Glutamatergic neuron (in vitro differentiated cells): ENCODE data around the gene E2F2. TPM values are rescaled to one million over a fixed set of nuclear protein-coding genes. Genes with fewer than 3 reads are reported as not detected.

Experiments used
- DNase-seq: peaks from one replicate; pipeline ENCODE4 v3.0.0; 2022
- H3K27ac Mint-ChIP-seq: one replicate; pipeline ENCODE4 v1.8.0; 2020; ENCODE audit warnings: mild to moderate bottlenecking, mixed read lengths, inconsistent platforms; ENCODE audit not compliant: unreplicated experiment
- H3K27me3 Mint-ChIP-seq: one replicate; pipeline ENCODE4 v1.8.0; 2020; ENCODE audit warnings: mild to moderate bottlenecking, moderate library complexity, mixed read lengths, inconsistent platforms; ENCODE audit not compliant: unreplicated experiment
- H3K36me3 Mint-ChIP-seq: one replicate; pipeline ENCODE4 v1.8.0; 2020; ENCODE audit warnings: mild to moderate bottlenecking, mixed read lengths, inconsistent platforms; ENCODE audit not compliant: unreplicated experiment
- H3K4me1 Mint-ChIP-seq: one replicate; pipeline ENCODE4 v1.8.0; 2020; ENCODE audit warnings: mild to moderate bottlenecking, low read depth, mixed read lengths, inconsistent platforms; ENCODE audit not compliant: unreplicated experiment
- H3K4me3 Mint-ChIP-seq: one replicate; pipeline ENCODE4 v1.8.0; 2020; ENCODE audit warnings: mild to moderate bottlenecking, mixed read lengths, inconsistent platforms; ENCODE audit not compliant: unreplicated experiment
- H3K9me3 Mint-ChIP-seq: one replicate; pipeline ENCODE4 v1.8.0; 2020; ENCODE audit warnings: mild to moderate bottlenecking, moderate library complexity, mixed read lengths, inconsistent platforms; ENCODE audit not compliant: unreplicated experiment
- long read RNA-seq: library from polyadenylated mRNA; unstranded; transcript quantifications from one replicate; pipeline ENCODE4 v2.0.0, GENCODE V29; 2020; ENCODE audit not compliant: unreplicated experiment
- total RNA-seq: library from RNA; stranded (reverse); fragmentation: NEBNext Ultra II Directional; extraction: Animal tissue kit (Norgen Biotek cat#: 25700); gene quantifications from one replicate; pipeline ENCODE4 v1.2.1, GENCODE V29; 2021; ENCODE audit not compliant: unreplicated experiment
- TF ChIP-seq, protein P1 (sequence below): fragments of 200-600 bp; sonication (generic); IDR thresholded peaks from one replicate; pipeline ENCODE4 v1.5.0; 2021; ENCODE audit not compliant: partially characterized antibody, unreplicated experiment

Gene E2F2, protein sequence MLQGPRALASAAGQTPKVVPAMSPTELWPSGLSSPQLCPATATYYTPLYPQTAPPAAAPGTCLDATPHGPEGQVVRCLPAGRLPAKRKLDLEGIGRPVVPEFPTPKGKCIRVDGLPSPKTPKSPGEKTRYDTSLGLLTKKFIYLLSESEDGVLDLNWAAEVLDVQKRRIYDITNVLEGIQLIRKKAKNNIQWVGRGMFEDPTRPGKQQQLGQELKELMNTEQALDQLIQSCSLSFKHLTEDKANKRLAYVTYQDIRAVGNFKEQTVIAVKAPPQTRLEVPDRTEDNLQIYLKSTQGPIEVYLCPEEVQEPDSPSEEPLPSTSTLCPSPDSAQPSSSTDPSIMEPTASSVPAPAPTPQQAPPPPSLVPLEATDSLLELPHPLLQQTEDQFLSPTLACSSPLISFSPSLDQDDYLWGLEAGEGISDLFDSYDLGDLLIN
- total RNA-seq = 5.4 TPM
- long read RNA-seq, partial matches to known transcripts = 0 of 1 reads
- long read RNA-seq, other reads (novel, unspliced or antisense) = 1 of 1 reads

DNA sequence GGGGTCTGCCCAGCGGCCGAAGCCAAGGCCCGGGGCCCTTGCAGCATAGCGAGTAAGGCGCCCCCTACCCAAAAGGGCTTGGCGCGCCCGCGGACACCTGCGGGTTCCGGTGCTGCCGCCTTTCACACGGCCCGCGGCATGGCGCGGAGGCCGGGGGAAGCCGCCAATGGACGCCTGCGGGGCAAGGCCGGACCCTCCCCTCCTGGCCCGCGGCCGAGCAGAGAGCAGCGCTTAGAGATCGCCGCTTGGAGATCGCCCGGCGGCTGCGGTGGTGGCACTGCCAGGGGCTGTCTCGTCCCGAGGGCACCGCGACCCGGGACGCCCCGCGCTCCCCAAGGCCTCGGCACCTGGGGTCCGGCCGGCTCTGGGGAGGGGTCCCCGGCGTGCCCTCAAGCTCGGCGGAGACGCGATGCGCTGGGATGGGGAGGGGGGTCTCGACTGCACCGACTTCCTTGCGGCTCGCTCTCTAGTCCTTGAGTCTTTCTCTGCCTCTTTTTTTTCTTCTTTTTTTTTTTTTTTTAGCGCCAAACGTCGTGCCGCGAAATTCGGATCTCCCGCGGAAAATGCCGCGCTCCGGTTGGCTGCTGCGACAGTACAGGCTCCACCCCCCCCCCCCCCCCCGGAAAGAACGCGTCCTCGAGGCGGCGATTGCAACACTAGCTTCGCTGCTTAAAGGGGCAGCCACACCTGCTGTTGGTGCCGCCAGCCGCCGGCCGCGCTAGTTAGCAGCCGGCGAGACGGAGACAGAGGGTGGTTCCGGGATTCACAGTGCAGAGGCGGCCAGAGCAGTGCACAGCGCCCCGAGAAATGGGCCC lies at the start of gene E2F2:
Gene E2F2, minus strand, starts transcription at position 487 of the 815 bp plus-strand sequence. Its CDS starts 440 bp downstream, at position 47.
- TF ChIP-seq, protein P1, sequence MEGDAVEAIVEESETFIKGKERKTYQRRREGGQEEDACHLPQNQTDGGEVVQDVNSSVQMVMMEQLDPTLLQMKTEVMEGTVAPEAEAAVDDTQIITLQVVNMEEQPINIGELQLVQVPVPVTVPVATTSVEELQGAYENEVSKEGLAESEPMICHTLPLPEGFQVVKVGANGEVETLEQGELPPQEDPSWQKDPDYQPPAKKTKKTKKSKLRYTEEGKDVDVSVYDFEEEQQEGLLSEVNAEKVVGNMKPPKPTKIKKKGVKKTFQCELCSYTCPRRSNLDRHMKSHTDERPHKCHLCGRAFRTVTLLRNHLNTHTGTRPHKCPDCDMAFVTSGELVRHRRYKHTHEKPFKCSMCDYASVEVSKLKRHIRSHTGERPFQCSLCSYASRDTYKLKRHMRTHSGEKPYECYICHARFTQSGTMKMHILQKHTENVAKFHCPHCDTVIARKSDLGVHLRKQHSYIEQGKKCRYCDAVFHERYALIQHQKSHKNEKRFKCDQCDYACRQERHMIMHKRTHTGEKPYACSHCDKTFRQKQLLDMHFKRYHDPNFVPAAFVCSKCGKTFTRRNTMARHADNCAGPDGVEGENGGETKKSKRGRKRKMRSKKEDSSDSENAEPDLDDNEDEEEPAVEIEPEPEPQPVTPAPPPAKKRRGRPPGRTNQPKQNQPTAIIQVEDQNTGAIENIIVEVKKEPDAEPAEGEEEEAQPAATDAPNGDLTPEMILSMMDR = no peak
- Mint-ChIP-seq H3K27me3 (peaks cover 11% of the 10 kb centered on the region), H3K4me1 (peaks cover 11% of the 10 kb centered on the region), H3K4me3 (peak within 1 kb of the TSS; percentile 92), H3K9me3 (peaks cover 6% of the 10 kb centered on the region), H3K27ac (peak within 1 kb of the TSS; percentile 82), H3K36me3 (no peaks in the 10 kb centered on the region)
- peak; percentile 79 for DNase-seq

DNA sequence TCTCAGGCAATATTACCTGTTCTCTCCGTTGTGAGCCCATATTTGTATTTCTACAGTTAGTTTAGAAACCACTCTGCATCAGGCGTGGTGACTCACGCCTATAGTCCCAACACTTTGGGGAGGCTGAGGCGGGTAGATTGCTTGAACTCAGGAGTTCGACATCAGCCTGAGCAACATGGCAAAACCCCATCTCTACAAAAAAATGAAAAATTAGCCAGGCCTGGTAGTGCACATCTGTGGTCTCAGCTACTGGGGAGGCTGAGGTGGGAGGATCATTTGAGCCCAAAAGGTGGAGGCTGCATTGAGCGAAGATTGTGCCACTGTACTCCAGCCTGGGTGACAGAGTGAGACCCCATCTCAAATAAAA lies 47.9 kb upstream of the E2F2 start:
- H3K9me3 Mint-ChIP-seq = peaks cover 2% of the 10 kb centered on the region
- no peak overlapping the region for H3K4me3 Mint-ChIP-seq
- H3K4me1 Mint-ChIP-seq = peaks cover 7% of the 10 kb centered on the region
- TF ChIP-seq, protein P1 = no peak
- peaks cover 2% of the 10 kb centered on the region for H3K27me3 Mint-ChIP-seq
- no peak overlapping the region for H3K27ac Mint-ChIP-seq
- peaks cover 7% of the 10 kb centered on the region for H3K36me3 Mint-ChIP-seq
- DNase-seq = no peak

DNA sequence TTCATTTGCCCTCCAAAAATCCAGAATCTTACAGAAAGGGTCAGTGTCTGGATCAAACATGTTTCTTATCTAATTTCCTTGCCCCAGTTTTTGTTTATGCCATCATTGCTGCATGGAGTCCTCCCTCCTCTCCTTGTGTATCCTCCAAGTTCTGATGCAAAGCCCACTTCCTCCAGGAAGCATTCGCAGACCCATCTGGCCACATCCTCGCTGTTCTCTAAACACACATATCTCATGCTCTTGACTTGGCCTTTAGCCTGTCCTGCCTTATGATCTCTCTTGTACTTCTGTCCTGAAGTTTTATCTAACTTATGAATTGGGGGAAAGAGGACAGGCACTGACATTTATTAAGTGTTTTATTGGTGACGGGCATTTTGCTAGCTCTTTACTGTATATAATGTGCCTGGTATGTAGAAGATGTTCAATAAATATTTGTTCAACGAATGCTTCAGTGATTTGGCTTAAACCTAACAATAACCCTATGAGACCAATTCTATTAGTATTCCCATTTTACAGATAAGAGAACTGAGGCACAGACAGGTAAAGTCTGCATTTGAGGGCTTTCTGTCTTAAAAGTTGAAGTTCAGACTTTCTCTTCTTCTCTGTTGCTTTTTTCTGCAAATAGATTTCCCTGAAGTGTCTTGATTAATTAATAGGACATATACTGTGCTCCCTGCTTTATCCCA lies 47.4 kb upstream of the E2F2 start:
- Mint-ChIP-seq H3K27ac (no peak overlapping the region), H3K4me3 (no peak overlapping the region), H3K36me3 (peaks cover 7% of the 10 kb centered on the region), H3K4me1 (peaks cover 7% of the 10 kb centered on the region), H3K9me3 (peaks cover 2% of the 10 kb centered on the region), H3K27me3 (peaks cover 2% of the 10 kb centered on the region)
- TF ChIP-seq, protein P1 = no peak
- no peak for DNase-seq

DNA sequence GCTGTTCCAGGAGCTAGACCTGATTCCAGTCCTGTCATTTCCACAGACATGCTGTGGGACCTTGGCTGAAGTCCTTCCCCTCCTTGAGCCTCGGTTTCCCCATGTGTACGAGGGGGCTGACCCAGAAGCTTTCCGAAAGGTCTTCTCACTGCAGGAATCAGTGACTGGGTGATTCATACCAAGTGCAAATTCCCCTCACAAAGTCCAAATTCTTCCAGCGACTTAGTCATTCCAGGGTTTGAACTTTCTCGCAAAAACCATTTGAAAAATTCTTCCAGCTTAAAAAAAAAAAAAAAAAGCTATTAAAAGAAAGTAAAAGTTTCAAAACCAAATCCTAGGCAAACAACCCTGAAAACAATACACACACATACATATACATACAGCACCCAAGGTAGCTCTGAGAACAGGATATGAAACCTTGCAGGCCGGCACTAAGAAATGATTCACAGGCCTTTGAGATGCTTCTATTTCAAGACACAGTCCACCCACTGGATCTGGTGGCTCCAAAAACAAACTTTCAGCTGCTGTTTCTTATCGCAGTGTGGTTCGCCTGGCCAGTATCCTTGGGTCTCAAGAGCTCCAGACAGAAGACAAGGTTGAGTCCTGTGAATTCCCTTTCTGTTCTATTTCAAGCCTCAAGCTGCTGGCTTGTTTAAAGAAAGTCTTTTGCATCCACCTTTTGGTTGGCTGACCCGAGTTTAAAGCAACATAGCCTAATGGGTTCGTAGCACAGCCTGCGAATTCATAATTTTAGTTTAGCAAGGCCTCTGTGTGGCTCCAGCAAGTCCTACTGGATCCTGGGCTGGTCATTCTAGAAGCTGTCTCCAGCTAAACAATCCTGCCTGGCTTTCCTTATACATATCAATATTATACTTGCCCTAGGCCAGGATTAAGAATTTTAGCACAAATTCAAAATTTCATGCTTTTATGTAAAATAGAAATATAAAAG lies 46.3 kb upstream of the E2F2 start:
- no peak for DNase-seq
- Mint-ChIP-seq H3K4me3 (no peak overlapping the region), H3K27me3 (peaks cover 2% of the 10 kb centered on the region), H3K36me3 (peaks cover 7% of the 10 kb centered on the region), H3K9me3 (peaks cover 2% of the 10 kb centered on the region), H3K27ac (no peak overlapping the region), H3K4me1 (peaks cover 7% of the 10 kb centered on the region)
- TF ChIP-seq, protein P1 = no peak
